Ammon's horn (tissue), 1 donor: ENCODE measurements around the gene PRSS27.
"Not testable (repeated sequence)": the region's sequence is repeated elsewhere in the genome, so short reads cannot be mapped to it uniquely, and the experiment has no call there.

Experiments
- DNase-seq: peaks from one replicate; pipeline ENCODE4 v3.0.0-alpha.2; 2016; ENCODE audit warnings: low spot score

Gene PRSS27

DNA sequence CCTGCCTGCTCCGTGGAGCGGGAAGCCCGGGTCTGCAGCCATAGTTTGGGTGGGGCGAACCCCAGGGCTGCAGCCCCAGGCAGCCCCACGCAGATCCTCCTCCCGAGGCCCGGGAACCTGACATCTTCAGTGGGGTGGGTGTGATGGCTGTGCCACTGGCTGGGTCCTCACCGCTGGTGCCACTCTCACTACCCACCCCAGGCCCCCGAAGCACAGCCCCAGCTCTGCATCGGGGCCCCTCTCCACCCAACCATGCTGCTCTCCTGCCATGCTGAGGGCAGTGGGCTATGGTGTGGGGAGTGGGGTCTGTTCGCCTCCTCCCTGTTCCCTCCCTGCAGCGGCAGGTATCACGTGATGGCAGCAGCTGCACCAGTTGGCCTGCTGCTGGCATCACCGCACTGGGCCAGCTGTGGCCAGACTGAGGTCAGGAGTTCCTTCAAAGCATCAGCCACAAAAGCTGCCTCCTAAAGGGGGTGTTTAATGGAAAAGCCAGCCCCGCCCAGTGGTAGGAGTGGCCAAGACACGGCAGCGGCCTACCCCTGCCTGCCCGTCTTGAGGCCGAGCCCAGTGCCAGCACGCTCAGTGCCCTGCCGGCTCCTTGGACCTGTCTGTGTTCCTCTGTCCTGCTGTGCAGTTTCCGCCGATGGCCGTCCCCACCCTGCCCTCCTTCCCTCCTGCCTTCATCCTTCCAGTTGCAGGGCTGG lies 26.9 kb downstream of the PRSS27 start:
- DNase-seq, result peak; percentile 86

DNA sequence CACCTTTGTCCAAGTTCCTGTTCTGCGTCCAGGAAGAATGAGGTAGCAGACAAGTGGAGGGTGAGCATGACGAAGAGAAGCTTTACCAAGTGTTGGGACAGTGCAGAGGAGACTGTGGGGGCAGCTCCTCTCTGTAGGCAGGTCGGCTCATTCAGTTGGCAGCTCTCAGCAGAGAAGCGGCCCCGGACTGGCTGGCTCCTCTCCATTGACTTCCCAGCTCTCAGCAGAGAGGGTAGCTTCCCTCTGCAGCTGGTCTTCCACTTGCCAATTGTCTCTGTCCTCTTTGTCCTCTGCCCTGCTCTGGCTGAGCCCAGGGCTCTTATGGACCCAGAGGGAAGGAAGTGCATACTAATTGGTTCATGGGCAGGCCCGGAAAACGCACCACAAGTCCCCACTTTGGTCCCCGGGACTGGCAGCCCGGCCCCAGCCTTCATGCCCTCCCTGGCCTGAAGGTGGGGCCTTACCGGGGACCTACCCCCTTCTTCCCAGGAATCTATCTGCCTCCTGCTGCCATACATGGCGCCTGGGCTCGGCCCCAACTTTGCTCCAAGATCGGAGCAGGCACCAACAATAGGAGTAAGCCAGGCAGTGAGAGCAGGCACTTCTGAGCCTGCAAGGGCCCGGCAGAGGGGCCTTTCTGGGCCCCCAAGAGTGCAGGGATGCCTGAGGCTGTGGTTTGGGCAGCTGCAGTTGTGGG lies 27.6 kb downstream of the PRSS27 start:
- DNase-seq, result peak; percentile 90

DNA sequence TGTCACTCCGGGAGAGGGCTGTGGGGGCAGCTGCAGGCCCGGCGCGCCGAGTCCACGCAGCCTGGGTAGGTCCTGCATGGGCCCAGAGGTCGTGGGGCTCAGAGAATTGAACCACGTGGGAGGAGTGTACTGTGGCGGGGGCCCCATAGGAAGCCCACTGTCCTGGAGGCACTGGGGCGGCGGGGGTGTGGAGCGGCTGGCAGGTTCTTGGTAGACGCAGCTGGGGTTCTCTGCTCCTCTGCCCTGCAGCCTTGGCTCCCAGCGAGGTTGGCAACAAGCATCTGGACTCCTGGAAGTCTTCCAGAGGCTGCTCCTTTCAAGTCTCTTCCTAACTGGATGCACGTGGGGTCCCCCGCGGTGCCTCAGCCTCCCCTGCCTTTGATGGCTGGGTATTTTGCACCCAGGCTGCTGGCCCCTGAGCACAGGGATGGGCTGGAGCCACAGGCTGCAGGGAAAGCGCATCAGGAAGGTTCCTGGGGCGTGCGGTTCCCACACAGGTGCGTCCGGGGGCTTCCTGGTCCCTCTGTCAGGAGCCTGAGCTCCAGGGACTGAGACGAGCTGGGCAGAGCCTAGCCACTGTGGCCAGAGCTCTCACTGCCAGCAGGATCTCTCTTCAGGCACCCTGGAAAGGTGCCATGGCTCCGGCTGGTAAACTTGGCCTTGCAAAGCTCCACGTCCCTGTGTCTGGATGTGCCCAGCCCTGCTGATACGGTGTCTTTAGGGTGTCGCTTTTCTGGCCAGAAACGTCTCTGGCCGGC lies 28.4 kb downstream of the PRSS27 start:
- peak; percentile 48 for DNase-seq

DNA sequence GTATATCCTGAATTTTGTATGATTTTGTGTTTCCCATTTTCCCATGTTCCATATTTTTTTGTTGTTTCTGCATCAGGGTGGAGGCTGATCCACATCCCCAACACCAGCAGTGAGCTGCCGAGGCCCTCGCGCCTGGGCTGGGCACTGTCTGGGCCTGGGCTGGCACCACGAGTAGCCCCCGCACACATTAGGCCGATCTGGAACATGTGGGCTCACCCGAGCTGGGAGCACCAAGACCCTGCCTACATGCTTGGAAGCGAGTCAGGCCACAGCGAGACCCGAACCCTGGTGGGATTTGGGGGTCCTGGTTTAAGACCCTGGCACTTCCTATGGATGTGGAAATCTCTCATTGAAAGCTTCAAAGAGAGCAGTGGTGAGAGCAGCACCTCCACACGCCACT lies 29.2 kb downstream of the PRSS27 start:
- no peak for DNase-seq

DNA sequence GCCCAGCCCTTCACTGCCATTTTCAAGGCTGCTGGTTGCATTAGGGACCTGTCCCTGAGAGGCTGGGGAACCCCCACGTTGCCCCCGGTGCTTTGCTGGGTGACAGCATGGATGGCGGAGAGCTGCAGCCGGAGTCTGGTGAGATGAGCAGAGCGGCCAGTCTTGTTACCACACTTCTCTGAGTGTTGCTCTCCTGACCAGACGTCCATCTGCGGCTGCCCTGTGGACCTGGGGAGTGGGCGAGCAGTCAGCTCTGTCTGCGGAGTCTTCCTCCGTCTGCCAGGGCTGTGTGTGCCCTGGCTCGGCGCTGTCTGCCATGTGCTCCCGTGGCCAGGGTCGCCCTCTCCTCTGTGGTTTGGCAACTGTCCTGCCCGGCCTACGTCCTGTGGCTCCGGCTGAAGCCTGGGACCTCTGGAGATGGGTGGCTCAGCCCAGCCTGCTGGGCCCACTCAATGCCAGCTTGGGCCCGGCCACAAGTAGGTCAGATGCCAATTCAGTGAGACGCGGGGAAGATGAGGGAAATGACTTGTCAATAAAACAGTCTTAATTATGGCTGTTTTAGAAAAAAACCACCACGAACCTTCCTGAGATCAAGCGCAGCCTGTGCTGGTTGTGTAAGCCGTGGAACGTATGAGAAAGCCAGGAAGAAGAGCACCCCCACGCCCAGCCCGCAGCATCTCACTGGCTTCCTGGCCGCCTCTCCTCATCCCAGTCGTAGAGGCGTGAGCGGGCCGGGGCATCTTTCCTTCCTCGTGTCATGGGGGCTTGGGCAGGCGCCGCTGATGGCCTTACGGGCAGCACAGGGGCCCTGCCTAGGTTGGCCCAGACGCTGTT lies 29.8 kb downstream of the PRSS27 start:
- DNase-seq, result no peak

DNA sequence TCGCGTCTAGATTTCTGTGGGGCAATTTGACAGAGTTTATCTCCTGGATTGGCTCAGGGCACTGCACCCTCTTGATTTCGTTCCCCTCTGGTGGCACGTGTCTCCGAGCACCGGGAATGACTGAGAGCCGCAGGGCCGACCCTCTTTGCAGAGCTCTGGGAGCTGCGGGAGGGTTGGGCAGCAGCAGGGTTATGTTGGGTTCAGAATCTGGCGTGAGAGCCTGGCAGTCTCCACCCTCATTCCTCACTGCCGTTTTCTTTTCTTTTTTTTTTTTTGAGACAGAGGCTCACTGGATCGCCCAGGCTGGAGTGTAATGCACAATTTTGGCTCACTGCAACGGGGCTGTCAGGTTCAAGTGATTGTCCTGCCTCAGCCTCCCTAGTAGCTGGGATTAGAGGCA lies 30.6 kb downstream of the PRSS27 start:
- DNase-seq, result not testable (repeated sequence)

DNA sequence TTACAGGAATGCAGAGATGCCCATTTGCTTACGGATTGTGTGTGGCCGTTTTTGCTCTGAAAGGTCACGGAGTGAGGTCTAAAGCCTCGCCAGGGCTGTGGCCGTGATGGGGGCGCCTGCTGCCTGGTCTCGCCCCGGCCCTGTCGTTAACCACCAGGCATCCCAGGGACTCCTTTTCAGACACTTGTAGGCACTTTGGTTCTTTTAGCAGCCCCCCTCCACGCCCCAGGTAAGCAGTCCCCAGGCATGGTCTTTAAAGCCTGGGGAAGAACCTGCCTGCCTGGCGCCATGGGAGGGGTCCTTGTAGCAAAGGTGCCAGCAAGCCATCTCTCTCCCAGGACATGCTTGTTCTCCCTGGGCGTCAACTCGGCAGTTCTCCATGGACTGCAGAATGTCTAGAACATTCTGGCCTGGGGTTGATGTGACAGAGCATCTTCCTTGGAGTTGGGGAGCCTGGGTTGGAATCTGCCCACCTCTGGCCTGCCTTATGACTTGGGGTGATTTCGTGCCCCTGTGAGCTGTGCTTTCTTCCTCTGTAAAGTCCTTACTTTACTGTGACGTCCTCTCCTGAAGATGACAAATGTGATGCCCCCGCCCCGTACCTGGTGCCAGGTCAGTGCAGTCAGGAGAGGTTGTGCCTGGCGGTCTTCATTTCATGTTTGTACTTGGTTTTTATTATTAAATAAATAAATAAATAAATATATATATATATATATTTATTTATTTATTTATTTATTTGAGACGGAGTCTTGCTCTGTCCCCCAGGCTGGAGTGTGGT lies 32.3 kb downstream of the PRSS27 start:
- DNase-seq, result no peak

DNA sequence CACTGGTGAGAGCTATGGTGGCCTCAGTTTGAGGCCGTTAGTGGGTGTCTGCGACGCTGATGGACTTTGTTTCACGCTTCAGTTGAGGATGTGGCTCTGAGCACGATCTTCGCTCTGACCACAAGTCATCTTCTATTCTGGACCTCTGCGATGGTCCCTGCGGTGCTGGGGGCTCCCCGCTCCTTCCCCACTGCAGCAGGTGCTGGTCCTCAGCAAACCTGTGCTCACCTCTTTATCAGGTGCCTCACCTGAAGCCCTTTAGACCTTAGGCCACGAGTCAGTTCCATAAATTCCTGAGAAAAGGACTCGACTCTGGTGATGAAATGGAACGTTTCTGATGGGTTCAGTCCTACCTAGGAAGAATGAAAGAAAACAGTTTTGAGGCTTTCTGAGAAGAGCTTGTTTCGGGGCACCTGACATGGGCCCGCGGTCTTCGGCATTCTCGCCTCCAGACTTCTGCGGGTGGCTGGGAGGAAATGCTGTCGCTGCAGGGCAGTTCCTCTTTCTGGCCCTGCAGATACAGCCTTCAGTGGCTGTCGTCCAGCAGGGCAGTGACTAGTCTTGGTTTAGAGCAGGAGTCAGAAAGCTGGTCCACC lies 33.0 kb downstream of the PRSS27 start:
- DNase-seq, result peak; percentile 66

DNA sequence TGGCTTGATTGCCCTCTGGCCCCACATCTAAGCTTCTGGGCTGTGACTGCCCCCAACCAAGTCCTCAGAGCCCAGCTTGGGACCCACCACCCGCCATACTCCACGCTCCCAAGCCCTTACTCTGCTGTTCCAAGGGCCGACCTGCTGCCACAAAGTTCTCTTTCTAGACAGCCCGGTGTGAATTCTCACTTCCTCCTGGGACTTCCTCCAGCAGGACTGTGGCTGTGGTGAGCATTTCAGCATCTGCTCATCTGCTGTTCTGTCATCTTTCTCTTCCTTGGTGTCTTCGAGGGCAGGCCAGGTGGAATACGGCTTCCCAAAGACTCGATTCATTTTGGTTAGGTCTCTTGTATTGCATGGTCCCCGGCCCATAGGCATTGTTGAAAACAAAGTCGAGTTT lies 33.9 kb downstream of the PRSS27 start:
- not testable (repeated sequence) for DNase-seq

DNA sequence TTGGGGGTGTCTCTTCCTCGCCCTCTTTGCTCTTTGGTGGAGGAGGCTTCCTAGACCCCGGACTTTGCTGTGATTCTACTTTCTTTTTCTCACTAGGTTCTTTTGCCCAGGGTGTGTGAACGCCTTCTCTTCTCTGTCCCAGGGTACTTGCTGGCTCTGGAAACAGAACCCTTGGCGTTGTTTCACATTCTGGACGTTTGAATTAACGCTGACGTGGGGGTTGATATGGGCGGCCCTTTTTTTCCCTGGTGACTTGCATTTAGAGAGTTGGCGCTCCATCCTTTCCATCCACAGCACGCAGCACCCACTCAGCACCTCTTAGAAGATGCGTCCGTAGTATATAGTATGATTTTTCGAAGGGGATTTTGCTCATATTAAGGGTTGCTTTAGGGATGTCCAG lies 37.0 kb downstream of the PRSS27 start:
- not testable (repeated sequence) for DNase-seq

DNA sequence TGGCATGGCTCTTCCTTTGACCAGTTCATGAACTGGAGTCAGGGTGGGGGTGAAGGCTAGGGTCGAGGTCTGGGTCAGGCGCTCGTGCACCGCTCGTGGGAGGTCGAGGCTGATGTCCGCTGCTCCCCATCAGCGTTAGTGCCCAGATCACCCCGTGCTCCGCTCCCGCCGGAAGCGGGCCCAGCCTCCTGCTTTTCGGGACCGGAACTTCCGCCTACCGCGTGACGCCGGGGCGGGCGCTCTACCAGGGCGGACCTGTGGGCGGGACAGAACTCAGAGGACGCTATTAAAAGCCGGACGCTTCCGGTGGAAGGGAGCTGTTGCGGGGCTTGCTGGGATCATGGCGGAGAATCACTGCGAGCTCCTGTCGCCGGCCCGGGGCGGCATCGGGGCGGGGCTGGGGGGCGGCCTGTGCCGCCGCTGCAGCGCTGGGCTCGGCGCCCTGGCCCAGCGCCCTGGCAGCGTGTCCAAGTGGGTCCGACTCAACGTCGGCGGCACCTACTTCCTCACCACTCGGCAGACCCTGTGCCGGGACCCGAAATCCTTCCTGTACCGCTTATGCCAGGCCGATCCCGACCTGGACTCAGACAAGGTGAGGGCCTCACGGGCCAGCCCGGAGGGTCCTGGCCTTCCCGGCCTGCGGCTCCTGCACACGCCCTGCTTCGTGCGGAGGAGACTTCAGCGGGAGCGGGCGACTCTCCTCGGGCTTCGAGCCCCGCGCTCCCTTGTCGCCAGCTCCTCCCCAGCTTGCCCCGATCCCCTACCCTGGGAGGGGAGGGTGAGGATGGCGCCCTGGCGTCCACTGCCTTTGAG lies 37.6 kb downstream of the PRSS27 start, which contains the start of gene KCTD5:
Gene KCTD5 (plus strand): TSS at position 315 of the 813 bp plus-strand sequence. CDS start 26 bp downstream, at position 341.
- peak; percentile 98 for DNase-seq

DNA sequence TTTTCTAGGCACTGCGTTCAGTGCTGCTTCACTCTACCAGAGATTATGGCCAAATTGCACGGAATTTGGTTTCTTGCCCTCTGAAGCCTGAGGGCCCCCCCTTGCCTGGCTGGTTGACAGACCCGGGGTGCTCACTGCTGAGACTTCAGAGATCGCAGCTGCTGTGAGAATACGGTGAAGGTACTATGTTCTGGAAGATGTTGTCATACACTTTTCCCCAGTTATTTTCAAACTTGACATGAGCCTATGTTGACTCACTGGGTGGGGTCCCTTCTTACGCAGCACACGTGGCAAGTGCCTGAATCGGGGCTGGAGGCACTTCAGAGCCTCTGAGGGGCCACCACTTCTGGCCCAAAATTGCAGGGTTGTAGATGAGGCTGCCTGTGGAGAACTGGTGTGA lies 39.7 kb downstream of the PRSS27 start:
- not testable (repeated sequence) for DNase-seq

DNA sequence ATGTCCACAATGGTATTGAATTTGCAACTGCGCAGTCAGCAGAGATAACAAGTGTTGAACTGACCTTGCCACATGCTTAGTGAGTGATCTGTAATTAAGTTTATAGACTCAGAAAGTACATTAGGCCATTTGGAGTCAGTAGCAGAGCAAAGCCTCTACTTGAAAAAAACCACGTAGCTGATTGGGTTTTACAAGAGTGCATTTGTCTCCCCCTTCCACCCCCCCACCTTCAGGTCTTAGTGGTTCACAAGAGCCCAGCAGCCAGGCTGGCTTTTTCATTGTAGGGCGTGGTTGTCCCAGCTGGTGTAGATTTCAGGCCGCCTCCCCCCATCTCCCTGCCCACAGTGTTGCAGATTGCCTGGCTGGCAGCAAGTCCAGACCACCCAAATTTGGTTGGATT lies 40.1 kb downstream of the PRSS27 start:
- not testable (repeated sequence) for DNase-seq

DNA sequence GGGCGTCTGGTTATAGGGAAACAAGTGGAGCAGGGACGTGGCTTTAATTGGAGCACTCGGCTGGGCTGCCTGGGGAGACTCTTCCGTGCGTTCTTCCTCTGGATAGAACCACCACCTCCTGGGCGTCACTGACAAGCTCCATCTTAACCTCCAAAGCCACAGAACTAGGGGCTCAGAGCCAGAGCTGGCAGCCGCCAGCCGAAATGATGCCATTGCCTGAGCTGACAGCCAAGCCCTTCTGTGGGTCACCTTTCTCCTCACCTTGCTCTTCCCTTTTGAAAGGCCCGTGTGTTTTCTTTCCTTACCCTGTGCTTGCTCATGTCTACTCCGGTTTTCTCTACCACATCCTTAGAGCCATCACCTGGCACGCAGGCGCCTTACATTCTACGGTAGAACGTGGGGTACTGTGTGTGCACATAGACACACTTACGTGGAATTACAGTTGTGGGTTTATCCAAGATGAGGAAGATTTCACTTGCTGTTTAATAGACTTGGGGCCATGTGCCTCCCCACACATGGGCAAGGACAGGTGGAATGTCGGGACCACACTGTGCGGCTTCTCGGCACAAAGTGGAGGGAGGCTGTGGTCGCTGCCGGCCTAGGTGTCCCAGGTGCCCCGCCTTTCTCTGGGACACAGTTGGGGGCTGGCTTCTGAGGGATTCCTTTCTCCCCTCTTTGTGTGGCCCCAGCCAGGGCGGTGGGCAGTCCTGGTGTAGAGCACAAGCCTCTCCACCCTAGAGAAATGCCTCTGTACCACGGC lies 41.6 kb downstream of the PRSS27 start:
- not testable (repeated sequence) for DNase-seq

DNA sequence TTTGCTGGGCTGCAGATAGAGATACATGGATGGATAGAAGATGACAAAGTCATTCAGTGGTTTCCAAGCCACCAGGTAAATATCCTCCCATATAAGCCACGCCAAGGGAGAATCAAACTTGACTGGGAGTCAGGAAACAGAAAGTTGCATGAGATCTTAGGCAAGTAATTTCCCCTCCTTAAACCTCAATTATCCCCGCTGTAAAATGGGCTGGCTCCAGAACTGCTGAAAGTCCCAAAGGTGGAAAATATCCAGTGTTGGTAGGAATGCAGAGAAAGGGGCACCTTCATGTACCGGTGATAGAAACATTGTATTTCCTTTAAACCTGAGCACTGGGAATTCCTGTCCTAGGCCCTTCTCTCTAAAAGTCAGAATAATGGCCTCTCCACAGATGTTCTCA lies 43.1 kb downstream of the PRSS27 start:
- not testable (repeated sequence) for DNase-seq

DNA sequence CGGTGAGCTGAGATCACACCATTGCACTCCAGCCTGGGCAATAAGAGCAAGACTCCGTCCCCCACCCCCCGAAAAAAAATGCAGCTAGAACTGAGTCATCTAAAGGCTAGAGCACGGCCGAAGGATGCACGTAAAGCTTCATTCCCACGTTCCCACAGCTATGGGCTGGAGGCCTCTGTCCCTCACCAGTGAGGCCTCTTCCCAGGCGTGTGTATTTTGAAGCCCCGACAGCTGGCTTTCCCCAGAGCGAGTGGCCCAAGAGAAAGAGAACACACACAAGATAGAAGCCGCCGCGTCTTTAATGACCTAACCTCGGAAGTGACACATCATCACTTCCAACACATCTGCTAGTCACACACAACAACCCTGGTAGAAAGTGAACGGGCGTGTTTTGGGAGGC lies 44.3 kb downstream of the PRSS27 start:
- DNase-seq, result no peak

DNA sequence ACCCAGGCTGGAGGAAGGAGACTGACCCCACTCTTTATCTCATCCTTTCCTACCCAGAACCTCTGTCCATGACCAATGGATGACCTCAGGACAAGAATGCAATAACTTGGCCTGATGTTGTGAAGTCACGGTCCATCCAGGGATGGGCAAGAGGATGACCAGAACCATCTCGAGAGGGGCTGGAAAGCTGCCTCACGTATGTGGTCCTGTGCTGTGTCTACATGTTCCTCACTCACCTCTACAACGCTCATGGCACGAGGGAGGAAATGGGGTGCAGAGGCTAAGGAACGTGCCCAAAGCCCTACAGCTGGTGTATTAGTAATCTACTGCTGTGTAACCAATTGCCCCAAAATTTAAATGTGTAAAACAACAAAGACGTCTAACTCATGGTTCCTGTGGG lies 45.0 kb downstream of the PRSS27 start:
- no peak for DNase-seq

DNA sequence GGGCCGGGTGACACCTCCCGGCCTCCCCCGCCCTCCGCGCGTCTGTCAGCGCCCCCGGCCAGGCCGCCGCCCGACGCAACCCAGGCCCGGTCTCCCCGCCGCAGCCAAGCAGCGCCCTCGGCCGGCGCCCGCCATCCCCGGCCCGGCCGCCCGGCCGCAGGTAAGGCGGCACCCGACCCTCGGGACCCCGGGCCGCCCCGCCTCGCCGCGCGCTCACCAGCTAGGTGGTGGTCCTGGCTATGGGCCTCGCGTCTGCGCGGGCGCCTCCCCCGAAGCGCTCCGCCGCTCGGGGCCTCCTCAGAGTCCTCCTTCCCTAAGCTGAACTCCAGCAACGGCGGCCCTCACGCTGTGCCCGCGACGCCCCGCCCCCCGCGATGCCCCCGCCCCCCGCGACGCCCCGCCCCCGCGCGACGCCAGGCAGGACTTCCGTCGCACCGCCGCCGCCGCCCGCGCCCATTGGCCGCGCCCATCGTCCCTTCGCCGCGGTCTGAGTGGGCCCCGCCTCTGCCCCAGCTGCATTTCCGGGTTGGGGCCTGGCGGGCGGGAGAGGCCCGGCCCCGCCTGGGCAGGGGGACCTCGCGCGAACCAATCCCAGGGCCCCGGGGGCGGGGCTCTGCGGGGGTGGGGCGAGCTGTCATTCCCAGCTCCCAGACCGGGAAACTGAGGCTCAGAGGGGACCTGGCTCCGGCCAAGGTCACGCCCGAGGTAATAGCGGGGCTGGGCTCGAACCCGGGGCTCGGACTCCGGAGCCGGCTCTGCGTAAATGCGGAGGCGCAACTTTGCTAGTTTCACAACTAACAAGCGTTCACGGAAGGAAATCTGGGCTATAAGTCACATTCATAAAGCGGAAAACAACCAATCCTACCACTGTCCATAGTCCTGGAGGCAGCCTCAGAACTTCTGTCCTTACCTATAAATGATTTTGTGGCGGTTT lies 46.7 kb downstream of the PRSS27 start:
- peak; percentile 97 for DNase-seq
